OCI-LY1 (cell line): ENCODE measurements around the gene BCAR3.

ENCODE experiments used
- H2AFZ ChIP-seq: fragments of 200-600 bp; sonication (generic), shearing (Covaris generic); 2 replicates; pipeline ENCODE4 v1.6.0; 2014; ENCODE audit warnings: antibody characterized with exemption, mild to moderate bottlenecking, low read length
- H3F3A ChIP-seq: fragments of 200-600 bp; sonication (generic), shearing (Covaris generic); 2 replicates; pipeline ENCODE4 v1.6.0; 2014; ENCODE audit warnings: mild to moderate bottlenecking, antibody characterized with exemption, low read length, moderate library complexity; ENCODE audit not compliant: insufficient read depth
- H3K27ac ChIP-seq: fragments of 200-600 bp; sonication (generic); 2 replicates; pipeline ENCODE4 v1.5.1; 2014; ENCODE audit warnings: low read length, mixed run types, mild to moderate bottlenecking, low read depth; ENCODE audit not compliant: poor library complexity, severe bottlenecking
- H3K27me3 ChIP-seq: fragments of 200-600 bp; sonication (generic); 2 replicates; pipeline ENCODE4 v1.6.0; 2014; ENCODE audit warnings: antibody characterized with exemption, mild to moderate bottlenecking, low read length, moderate library complexity; ENCODE audit not compliant: insufficient read depth
- H3K36me3 ChIP-seq: fragments of 200-600 bp; sonication (generic); 2 replicates; pipeline ENCODE4 v1.6.1; 2014; ENCODE audit warnings: mild to moderate bottlenecking, antibody characterized with exemption, low read length, moderate library complexity, mixed read lengths; ENCODE audit not compliant: insufficient read depth
- H3K4me1 ChIP-seq: fragments of 200-600 bp; sonication (generic); 2 replicates; pipeline ENCODE4 v1.5.1; 2014; ENCODE audit warnings: mild to moderate bottlenecking, low read length, moderate library complexity; ENCODE audit not compliant: insufficient read depth, severe bottlenecking
- H3K4me2 ChIP-seq: fragments of 200-600 bp; sonication (generic), shearing (Covaris generic); 2 replicates; pipeline ENCODE4 v1.6.1; 2014; ENCODE audit warnings: low read length
- H3K4me3 ChIP-seq: fragments of 200-600 bp; sonication (generic); 2 replicates; pipeline ENCODE4 v1.5.1; 2014; ENCODE audit warnings: low read length, low read depth, mild to moderate bottlenecking, mixed read lengths; ENCODE audit not compliant: poor library complexity, severe bottlenecking
- H3K79me2 ChIP-seq: fragments of 200-600 bp; shearing (Covaris generic); 2 replicates; pipeline ENCODE4 v1.6.1; 2016; ENCODE audit warnings: mixed run types, low read length, mixed read lengths; ENCODE audit not compliant: insufficient read depth
- H3K9ac ChIP-seq: fragments of 200-600 bp; sonication (generic), shearing (Covaris generic); 2 replicates; pipeline ENCODE4 v1.6.1; 2014; ENCODE audit warnings: mild to moderate bottlenecking, low read length, mixed read lengths
- H3K9me2 ChIP-seq: fragments of 200-600 bp; sonication (generic), shearing (Covaris generic); 2 replicates; pipeline ENCODE4 v1.6.1; 2014; ENCODE audit warnings: low read depth, mild to moderate bottlenecking, low read length, mixed read lengths
- H3K9me3 ChIP-seq: fragments of 200-600 bp; shearing (Covaris generic); 2 replicates; pipeline ENCODE4 v1.6.1; 2014; ENCODE audit warnings: low read length, mixed read lengths
- H4K20me1 ChIP-seq: fragments of 200-600 bp; sonication (generic), shearing (Covaris generic); 2 replicates; pipeline ENCODE4 v1.6.0; 2016; ENCODE audit warnings: mild to moderate bottlenecking, low read length; ENCODE audit not compliant: insufficient read depth
- EZH2 ChIP-seq: fragments of 200-600 bp; sonication (generic), shearing (Covaris generic); IDR thresholded peaks from 2 replicates; pipeline ENCODE4 v1.8.0; 2017; ENCODE audit warnings: borderline replicate concordance, mixed run types, mild to moderate bottlenecking, antibody characterized with exemption, low read length, moderate library complexity, mixed read lengths
- TF ChIP-seq, protein P1 (sequence below): fragments of 200-600 bp; sonication (generic), shearing (Covaris generic); IDR thresholded peaks from 2 replicates; pipeline ENCODE4 v1.5.1; 2017; ENCODE audit warnings: mild to moderate bottlenecking, antibody characterized with exemption, low read length, moderate library complexity, mixed read lengths

The BCAR3 gene

GRCh38 chr1:93584261-93585003 lies 97.2 kb downstream of the BCAR3 start:
- Histone ChIP-seq H4K20me1 (no peaks in the 10 kb centered on the region), H3K36me3 (no peaks in the 10 kb centered on the region)

GRCh38 chr1:93581917-93582850 lies 99.5 kb downstream of the BCAR3 start:
- H3K27ac ChIP-seq = no peak overlapping the region
- no peak for TF ChIP-seq EZH2
- TF ChIP-seq, protein P1, sequence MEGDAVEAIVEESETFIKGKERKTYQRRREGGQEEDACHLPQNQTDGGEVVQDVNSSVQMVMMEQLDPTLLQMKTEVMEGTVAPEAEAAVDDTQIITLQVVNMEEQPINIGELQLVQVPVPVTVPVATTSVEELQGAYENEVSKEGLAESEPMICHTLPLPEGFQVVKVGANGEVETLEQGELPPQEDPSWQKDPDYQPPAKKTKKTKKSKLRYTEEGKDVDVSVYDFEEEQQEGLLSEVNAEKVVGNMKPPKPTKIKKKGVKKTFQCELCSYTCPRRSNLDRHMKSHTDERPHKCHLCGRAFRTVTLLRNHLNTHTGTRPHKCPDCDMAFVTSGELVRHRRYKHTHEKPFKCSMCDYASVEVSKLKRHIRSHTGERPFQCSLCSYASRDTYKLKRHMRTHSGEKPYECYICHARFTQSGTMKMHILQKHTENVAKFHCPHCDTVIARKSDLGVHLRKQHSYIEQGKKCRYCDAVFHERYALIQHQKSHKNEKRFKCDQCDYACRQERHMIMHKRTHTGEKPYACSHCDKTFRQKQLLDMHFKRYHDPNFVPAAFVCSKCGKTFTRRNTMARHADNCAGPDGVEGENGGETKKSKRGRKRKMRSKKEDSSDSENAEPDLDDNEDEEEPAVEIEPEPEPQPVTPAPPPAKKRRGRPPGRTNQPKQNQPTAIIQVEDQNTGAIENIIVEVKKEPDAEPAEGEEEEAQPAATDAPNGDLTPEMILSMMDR = no peak
- H3K79me2 ChIP-seq = no peaks in the 10 kb centered on the region
- H2AFZ ChIP-seq = no peak overlapping the region
- H3K27me3 ChIP-seq = no peaks in the 10 kb centered on the region
- H4K20me1 ChIP-seq = no peaks in the 10 kb centered on the region
- no peaks in the 10 kb centered on the region for H3K9me3 ChIP-seq
- H3K4me3 ChIP-seq = no peak overlapping the region
- no peaks in the 10 kb centered on the region for H3K36me3 ChIP-seq
- no peaks in the 10 kb centered on the region for H3K9me2 ChIP-seq
- no peak overlapping the region for H3K4me2 ChIP-seq
- no peaks in the 10 kb centered on the region for H3F3A ChIP-seq
- no peaks in the 10 kb centered on the region for H3K4me1 ChIP-seq
- no peak overlapping the region for H3K9ac ChIP-seq

More at GRCh38 chr1:93584261-93585003, 97.2 kb downstream of the BCAR3 start:
- no peaks in the 10 kb centered on the region for H3K4me1 ChIP-seq
- no peaks in the 10 kb centered on the region for H3K9me2 ChIP-seq
- H3K79me2 ChIP-seq = no peaks in the 10 kb centered on the region
- no peak overlapping the region for H3K4me3 ChIP-seq
- H3K4me2 ChIP-seq = no peak overlapping the region
- TF ChIP-seq, protein P1 = no peak
- no peak for TF ChIP-seq EZH2
- H2AFZ ChIP-seq = no peak overlapping the region
- no peaks in the 10 kb centered on the region for H3F3A ChIP-seq
- no peaks in the 10 kb centered on the region for H3K9me3 ChIP-seq
- no peak overlapping the region for H3K27ac ChIP-seq
- H3K27me3 ChIP-seq = no peaks in the 10 kb centered on the region
- H3K9ac ChIP-seq = no peak overlapping the region

GRCh38 chr1:93579891-93580290 lies 101.7 kb downstream of the BCAR3 start:
- H3K4me2 ChIP-seq = no peak overlapping the region
- TF ChIP-seq EZH2 = no peak
- TF ChIP-seq, protein P1 = no peak
- no peaks in the 10 kb centered on the region for H4K20me1 ChIP-seq
- no peak overlapping the region for H3K4me3 ChIP-seq
- H3K27me3 ChIP-seq = no peaks in the 10 kb centered on the region
- no peaks in the 10 kb centered on the region for H3K4me1 ChIP-seq
- no peaks in the 10 kb centered on the region for H3K9me3 ChIP-seq
- no peaks in the 10 kb centered on the region for H3K36me3 ChIP-seq
- H3K79me2 ChIP-seq = no peaks in the 10 kb centered on the region
- no peaks in the 10 kb centered on the region for H3F3A ChIP-seq
- H3K27ac ChIP-seq = no peak overlapping the region
- no peaks in the 10 kb centered on the region for H3K9me2 ChIP-seq
- H2AFZ ChIP-seq = no peak overlapping the region
- H3K9ac ChIP-seq = no peak overlapping the region
